H1 (cell line): ENCODE results near the gene DGKD. TPM values are rescaled to one million over a fixed set of nuclear protein-coding genes. Genes with fewer than 3 reads are reported as not detected.
A peak's percentile ranks its signal among the peaks of the same experiment; 100 is the strongest.

ENCODE experiments used
- CTCF ChIA-PET: fragments of 300-600 bp; sonication (Branson Sonifier 250); formaldehyde crosslinking; loops from one replicate; lab custom pipeline; 2021; ENCODE audit not compliant: partially characterized antibody; lab: Charles Lee
- POLR2A ChIA-PET: fragments of 300-600 bp; sonication (Branson Sonifier 250); formaldehyde crosslinking; loops from one replicate; lab custom pipeline; 2021; ENCODE audit warnings: inconsistent platforms; ENCODE audit not compliant: partially characterized antibody; lab: Charles Lee
- DNase-seq, 2 experiments: peaks; one replicate each; pipeline versions ENCODE4 v3.0.0 to v3.0.0-alpha.2; 2010 to 2022; ENCODE audit warnings: low spot score in 2 of 2, low read depth in 1 of 2, mixed read lengths in 1 of 2
- FAIRE-seq: peaks from 2 replicates; lab custom pipeline; 2011; peaks lifted over from hg19 to GRCh38; lab: Jason Lieb, UNC
- H2AFZ ChIP-seq: 2 replicates; pipeline ENCODE4 v1.8.1; 2012; ENCODE audit warnings: low read length, inconsistent platforms
- H2AK5ac ChIP-seq: 2 replicates; pipeline ENCODE4 v1.6.1; 2013; ENCODE audit warnings: low read depth, low read length
- H2BK120ac ChIP-seq: replicated peaks from 2 replicates; pipeline ENCODE3; 2013; ENCODE audit warnings: low read depth, low read length, inconsistent platforms
- H2BK12ac ChIP-seq: 2 replicates; pipeline ENCODE4 v1.6.1; 2013; ENCODE audit warnings: low read depth, low read length
- H2BK15ac ChIP-seq: 2 replicates; pipeline ENCODE4 v1.6.1; 2013; ENCODE audit warnings: low read length
- H2BK20ac ChIP-seq: 2 replicates; pipeline ENCODE4 v1.6.1; 2013; ENCODE audit warnings: low read length
- H2BK5ac ChIP-seq: 2 replicates; pipeline ENCODE4 v1.6.1; 2013; ENCODE audit warnings: low read depth, low read length
- H3K14ac ChIP-seq: 2 replicates; pipeline ENCODE4 v1.6.1; 2013; ENCODE audit warnings: inconsistent platforms; ENCODE audit not compliant: insufficient read length
- H3K18ac ChIP-seq: 2 replicates; pipeline ENCODE4 v1.6.1; 2013; ENCODE audit warnings: low read length; ENCODE audit errors: extremely low read depth
- H3K23ac ChIP-seq: 2 replicates; pipeline ENCODE4 v1.6.1; 2013; ENCODE audit warnings: inconsistent platforms; ENCODE audit not compliant: insufficient read length
- H3K23me2 ChIP-seq: 2 replicates; pipeline ENCODE4 v1.6.1; 2013; ENCODE audit warnings: low read depth, low read length
- H3K27ac ChIP-seq: 2 replicates; pipeline ENCODE4 v1.6.1; 2011; ENCODE audit warnings: low read depth, low read length, inconsistent platforms
- H3K27me3 ChIP-seq, 4 experiments: replicated peaks in 1 of 4; 1 replicate in 1 of 4; 2 replicates in 3 of 4; pipeline versions ENCODE4 v1.6.1 to v1.8.1; 2011 to 2013; ENCODE audit warnings: low read length in 3 of 4, mild to moderate bottlenecking in 3 of 4, inconsistent platforms in 2 of 4, mixed read lengths in 2 of 4, moderate library complexity in 1 of 4; ENCODE audit not compliant: control insufficient read depth in 3 of 4, insufficient read depth in 3 of 4; ENCODE audit errors: extremely low read depth in 1 of 4
- H3K36me3 ChIP-seq, 4 experiments: 2 replicates each; pipeline versions ENCODE4 v1.6.1 to v1.8.1; 2011 to 2013; ENCODE audit warnings: mild to moderate bottlenecking in 4 of 4, low read length in 3 of 4, moderate library complexity in 2 of 4, control low read depth in 1 of 4, inconsistent platforms in 1 of 4; ENCODE audit not compliant: insufficient read depth in 4 of 4, control insufficient read depth in 2 of 4
- H3K4ac ChIP-seq: replicated peaks from 2 replicates; pipeline ENCODE3; 2013; ENCODE audit warnings: low read length, low read depth, mixed read lengths, inconsistent platforms; ENCODE audit not compliant: insufficient read length
- H3K4me1 ChIP-seq, 4 experiments: replicated peaks in 1 of 4; 1 replicate in 1 of 4; 2 replicates in 3 of 4; pipeline versions ENCODE4 v1.6.1 to v1.8.1; 2011 to 2013; ENCODE audit warnings: low read length in 3 of 4, inconsistent platforms in 2 of 4, mixed read lengths in 1 of 4; ENCODE audit not compliant: insufficient read depth in 4 of 4, control insufficient read depth in 3 of 4
- H3K4me2 ChIP-seq, 2 experiments: 2 replicates each; pipeline versions ENCODE4 v1.6.1 to v1.8.1; 2011 to 2013; ENCODE audit warnings: low read depth in 2 of 2, low read length in 2 of 2, control low read depth in 1 of 2, inconsistent platforms in 1 of 2, mild to moderate bottlenecking in 1 of 2; ENCODE audit not compliant: insufficient read depth in 1 of 2
- H3K4me3 ChIP-seq, 4 experiments: fragments of 200-600, 300-600 bp in 1 of 4; sonication (generic), shearing (Covaris generic), sonication (Bioruptor Twin) in 1 of 4; 2 replicates each; pipeline versions ENCODE4 v1.5.1 to v1.8.1; 2011 to 2016; ENCODE audit warnings: low read length in 4 of 4, low read depth in 3 of 4, control low read depth in 2 of 4, inconsistent platforms in 2 of 4, mild to moderate bottlenecking in 2 of 4, mixed read lengths in 1 of 4, moderate library complexity in 1 of 4; ENCODE audit not compliant: insufficient read depth in 2 of 4; ENCODE audit errors: extremely low read depth in 1 of 4
- H3K56ac ChIP-seq: replicated peaks from 2 replicates; pipeline ENCODE3; 2013; ENCODE audit warnings: low read depth, mild to moderate bottlenecking, mixed read lengths, low read length, inconsistent platforms; ENCODE audit not compliant: insufficient read length
- H3K79me1 ChIP-seq: 2 replicates; pipeline ENCODE4 v1.6.1; 2013; ENCODE audit warnings: low read depth, low read length, control low read depth
- H3K79me2 ChIP-seq, 2 experiments: 2 replicates each; pipeline versions ENCODE4 v1.6.1 to v1.8.1; 2012 to 2013; ENCODE audit warnings: low read length in 2 of 2, mild to moderate bottlenecking in 2 of 2, inconsistent platforms in 1 of 2; ENCODE audit not compliant: insufficient read depth in 2 of 2, control insufficient read depth in 1 of 2
- H3K9ac ChIP-seq, 4 experiments: replicated peaks in 1 of 4; 1 replicate in 1 of 4; 2 replicates in 3 of 4; pipeline versions ENCODE4 v1.6.1 to v1.8.1; 2011 to 2013; ENCODE audit warnings: low read depth in 3 of 4, low read length in 3 of 4, control low read depth in 2 of 4, mild to moderate bottlenecking in 2 of 4, moderate library complexity in 2 of 4, inconsistent platforms in 1 of 4; ENCODE audit errors: extremely low read depth in 1 of 4
- H3K9me3 ChIP-seq, 2 experiments: 2 replicates each; pipeline versions ENCODE4 v1.6.1 to v1.8.1; 2012 to 2013; ENCODE audit warnings: mild to moderate bottlenecking in 2 of 2, moderate library complexity in 2 of 2, control low read depth in 1 of 2, inconsistent platforms in 1 of 2, low read depth in 1 of 2, low read length in 1 of 2, mixed read lengths in 1 of 2; ENCODE audit not compliant: insufficient read depth in 2 of 2
- H4K20me1 ChIP-seq, 2 experiments: replicated peaks in 1 of 2; 2 replicates each; pipeline versions ENCODE3 to v1.8.1; 2011 to 2013; ENCODE audit warnings: inconsistent platforms in 2 of 2, low read length in 2 of 2, mild to moderate bottlenecking in 1 of 2; ENCODE audit not compliant: insufficient read depth in 2 of 2, control insufficient read depth in 1 of 2
- H4K5ac ChIP-seq: 2 replicates; pipeline ENCODE4 v1.6.1; 2013; ENCODE audit warnings: low read length, low read depth, mixed read lengths, inconsistent platforms; ENCODE audit not compliant: insufficient read length
- H4K8ac ChIP-seq: 2 replicates; pipeline ENCODE4 v1.8.0; 2013; ENCODE audit warnings: mild to moderate bottlenecking, moderate library complexity, low read length, inconsistent platforms; ENCODE audit not compliant: insufficient read depth; ENCODE audit errors: extremely low read depth
- H4K91ac ChIP-seq: replicated peaks from 2 replicates; pipeline ENCODE3; 2013; ENCODE audit warnings: low read length, mixed read lengths, inconsistent platforms; ENCODE audit not compliant: insufficient read length
- ATF2 ChIP-seq: IDR thresholded peaks from 2 replicates; pipeline ENCODE4 v1.6.1; 2012; ENCODE audit warnings: low read length, inconsistent platforms
- BRCA1 ChIP-seq: IDR thresholded peaks from 2 replicates; pipeline ENCODE4 v1.6.1; 2012; ENCODE audit warnings: low read depth, low read length, improper control_type of control experiment
- KDM1A ChIP-seq: fragments of 200-600, 300-600 bp; sonication (generic); IDR thresholded peaks from 2 replicates; pipeline ENCODE4 v1.7.1; 2016; ENCODE audit warnings: mild to moderate bottlenecking, low read length, borderline replicate concordance
- KDM4A ChIP-seq: IDR thresholded peaks from one replicate; pipeline ENCODE4 v1.7.1; 2012; ENCODE audit warnings: low read depth, mild to moderate bottlenecking, moderate library complexity, low read length, inconsistent platforms; ENCODE audit not compliant: severe bottlenecking
- MAFK ChIP-seq: IDR thresholded peaks from 2 replicates; pipeline ENCODE4 v1.6.1; 2012; ENCODE audit warnings: low read depth, mild to moderate bottlenecking, improper control_type of control experiment, low read length
- POLR2AphosphoS5 ChIP-seq: IDR thresholded peaks from 2 replicates; pipeline ENCODE4 v1.6.1; 2011; ENCODE audit warnings: low read depth, low read length
- SP1 ChIP-seq: IDR thresholded peaks from 2 replicates; pipeline ENCODE4 v1.6.1; 2011; ENCODE audit warnings: low read depth, low read length
- SUZ12 ChIP-seq: fragments of 200-600 bp; sonication (generic); IDR thresholded peaks from 2 replicates; pipeline ENCODE4 v1.6.1; 2012; ENCODE audit warnings: mild to moderate bottlenecking, inconsistent platforms, low read length, moderate library complexity, mixed read lengths
- TAF7 ChIP-seq: optimal IDR thresholded peaks from 2 replicates; pipeline ENCODE3; 2011; ENCODE audit warnings: low read depth, mild to moderate bottlenecking, inconsistent platforms, low read length, moderate library complexity, borderline replicate concordance
- TCF12 ChIP-seq: IDR thresholded peaks from 2 replicates; pipeline ENCODE4 v1.6.1; 2011; ENCODE audit warnings: low read depth, mild to moderate bottlenecking, low read length
- WGBS, 2 experiments: shearing (Covaris generic) in 1 of 2; methylation state at CpG; one replicate each; pipeline versions ENCODE4 v1.1.6 to v1.1.7; 2013 to 2015; ENCODE audit warnings: low lambda C conversion rate in 2 of 2, mixed read lengths in 2 of 2, inconsistent platforms in 1 of 2, low coverage in 1 of 2, missing lambda C conversion rate in 1 of 2; ENCODE audit not compliant: insufficient replicate concordance in 2 of 2, insufficient coverage in 1 of 2, insufficient read length in 1 of 2; ENCODE audit errors: extremely low coverage in 1 of 2, missing lambda C conversion rate in 1 of 2; 5-methylcytosine and 5-hydroxymethylcytosine counted together
- polyA plus RNA-seq, 7 experiments: library from polyadenylated mRNA; depleted of rRNA in 3 of 7; stranded (reverse) in 5 of 7; unstranded in 2 of 7; fragments of >200 nt in 5 of 7; fragments of 200-250 nt in 2 of 7; gene quantifications; 1 replicate in 5 of 7; 2 replicates in 1 of 7; 4 replicates in 1 of 7; pipeline versions ENCODE4 v1.2.1 to v1.2.3, GENCODE V29; 2011 to 2013; ENCODE audit warnings: missing spikeins in 2 of 7, mixed read lengths in 2 of 7
- total RNA-seq: library from RNA; stranded (reverse); fragmentation: NEBNext Ultra II Directional; extraction: Animal tissue kit (Norgen Biotek cat#: 25700); gene quantifications from 2 replicates; pipeline ENCODE4 v1.2.1, GENCODE V29; 2021

The DGKD gene
- total and polyA plus RNA-seq, 2 of the 8 experiments (the other 6 are each of a cell fraction or from before 2014, with no cell fraction given) = 7.7 to 30.9 TPM

DNA sequence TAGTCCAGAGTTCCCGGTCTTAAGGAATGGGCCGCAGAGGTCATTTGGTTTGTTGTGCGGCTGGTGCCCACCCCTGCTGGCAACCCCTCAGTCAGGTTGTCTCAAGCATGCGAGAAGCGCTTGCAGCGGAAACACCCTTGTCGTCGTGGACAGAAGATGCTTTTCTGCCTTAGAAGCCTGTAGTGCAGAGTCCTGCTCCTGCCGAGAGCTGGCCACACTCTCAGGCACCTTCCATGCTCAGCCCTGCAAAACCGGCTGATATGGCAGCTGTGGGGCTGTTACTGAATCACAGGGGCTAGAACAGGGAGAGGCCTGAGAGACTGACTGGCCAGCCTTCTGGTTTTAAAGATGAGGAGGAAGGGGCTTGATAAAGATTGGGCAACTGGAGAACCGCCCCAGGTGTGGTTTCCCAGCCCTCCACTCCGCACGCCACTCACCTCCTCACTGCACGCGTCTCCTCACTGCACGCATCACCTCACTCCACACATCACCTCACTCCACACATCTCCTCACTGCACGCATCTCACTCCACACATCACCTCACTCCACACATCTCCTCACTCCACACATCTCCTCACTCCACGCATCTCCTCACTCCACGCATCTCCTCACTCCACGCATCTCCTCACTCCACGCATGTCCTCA, 108.7 kb downstream of the DGKD start:
- H2BK5ac ChIP-seq = no peak overlapping the region
- peaks cover 0 to 3% of the 10 kb centered on the region in 2 experiments for H4K20me1 ChIP-seq
- no peak overlapping the region for H3K18ac ChIP-seq
- H2AFZ ChIP-seq = no peak overlapping the region
- H3K9me3 ChIP-seq = no peaks in the 10 kb centered on the region
- H2BK12ac ChIP-seq = no peak overlapping the region
- H4K91ac ChIP-seq = no peak overlapping the region
- no peak overlapping the region for H3K4me3 ChIP-seq
- peak overlapping the region; percentile 35; the same call in 1 of the 2 replicates for H4K8ac ChIP-seq
- no peak overlapping the region for H3K4ac ChIP-seq
- H3K14ac ChIP-seq = no peak overlapping the region
- CTCF ChIA-PET = interaction anchor here (0.9 to 1.3 kb wide), 3 partner anchors 20 to 181 kb away, joined by 3 to 4 read pairs (median 3); no protein-coding TSS in a partner anchor
- no peaks in the 10 kb centered on the region for H3K79me1 ChIP-seq
- POLR2A ChIA-PET = interaction anchor here (1.0 kb wide), 1 partner anchor 15 kb away, joined by 3 read pairs; no protein-coding TSS in a partner anchor
- H3K4me2 ChIP-seq = no peak overlapping the region
- H3K23ac ChIP-seq = no peak overlapping the region
- no peaks in the 10 kb centered on the region for H3K4me1 ChIP-seq
- no peaks in the 10 kb centered on the region for H3K79me2 ChIP-seq
- peaks cover 2 to 8% (median 3%) of the 10 kb centered on the region in 4 experiments; a peak in 4 of 8 replicates for H3K36me3 ChIP-seq
- H2AK5ac ChIP-seq = no peak overlapping the region
- no peak for TF ChIP-seq KDM4A
- no peak for TF ChIP-seq BRCA1
- TF ChIP-seq TCF12 = no peak
- TF ChIP-seq SP1 = no peak
- no peak for TF ChIP-seq MAFK
- TF ChIP-seq SUZ12 = no peak
- TF ChIP-seq KDM1A = no peak
- no peak for TF ChIP-seq POLR2AphosphoS5
- no peak for TF ChIP-seq ATF2
- no peak for TF ChIP-seq TAF7
- DNase-seq = no peak
- no peak overlapping the region for H2BK120ac ChIP-seq
- no peaks in the 10 kb centered on the region for H3K27me3 ChIP-seq
- no peak overlapping the region for H4K5ac ChIP-seq
- peaks cover 2% of the 10 kb centered on the region; the same call in 1 of the 2 replicates for H3K23me2 ChIP-seq
- H2BK15ac ChIP-seq = no peak overlapping the region
- no peak overlapping the region for H3K56ac ChIP-seq
- no peak overlapping the region for H3K27ac ChIP-seq
- no peak overlapping the region for H3K9ac ChIP-seq
- FAIRE-seq = no peak
- WGBS, 2 experiments = 90 to 100% methylated on average over 5 to 21 of the region's 21 CpGs
- no peak overlapping the region for H2BK20ac ChIP-seq
